Measurements from ENCODE around the gene NUMBL.

DNA sequence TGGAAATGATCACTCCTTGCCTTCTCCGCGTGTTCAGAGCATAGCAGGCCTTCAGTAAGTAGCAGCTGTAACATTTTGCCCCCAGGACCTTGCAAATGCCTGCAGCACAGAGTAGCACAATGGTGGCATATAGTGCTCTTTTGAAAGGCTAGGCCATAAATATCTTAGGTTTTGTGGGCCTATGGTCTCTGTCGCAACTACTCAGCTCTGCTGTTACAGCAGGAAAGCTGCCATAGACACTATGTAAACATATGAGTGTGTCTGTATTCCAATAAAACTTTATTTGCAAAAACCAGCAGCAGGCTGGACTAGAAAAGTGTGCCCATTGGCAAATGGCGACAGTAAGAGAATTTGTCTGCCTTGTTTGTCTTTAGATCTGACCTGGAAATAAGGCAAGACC lies 35.8 kb upstream of the NUMBL start:
- TF ChIP-seq, protein P1, sequence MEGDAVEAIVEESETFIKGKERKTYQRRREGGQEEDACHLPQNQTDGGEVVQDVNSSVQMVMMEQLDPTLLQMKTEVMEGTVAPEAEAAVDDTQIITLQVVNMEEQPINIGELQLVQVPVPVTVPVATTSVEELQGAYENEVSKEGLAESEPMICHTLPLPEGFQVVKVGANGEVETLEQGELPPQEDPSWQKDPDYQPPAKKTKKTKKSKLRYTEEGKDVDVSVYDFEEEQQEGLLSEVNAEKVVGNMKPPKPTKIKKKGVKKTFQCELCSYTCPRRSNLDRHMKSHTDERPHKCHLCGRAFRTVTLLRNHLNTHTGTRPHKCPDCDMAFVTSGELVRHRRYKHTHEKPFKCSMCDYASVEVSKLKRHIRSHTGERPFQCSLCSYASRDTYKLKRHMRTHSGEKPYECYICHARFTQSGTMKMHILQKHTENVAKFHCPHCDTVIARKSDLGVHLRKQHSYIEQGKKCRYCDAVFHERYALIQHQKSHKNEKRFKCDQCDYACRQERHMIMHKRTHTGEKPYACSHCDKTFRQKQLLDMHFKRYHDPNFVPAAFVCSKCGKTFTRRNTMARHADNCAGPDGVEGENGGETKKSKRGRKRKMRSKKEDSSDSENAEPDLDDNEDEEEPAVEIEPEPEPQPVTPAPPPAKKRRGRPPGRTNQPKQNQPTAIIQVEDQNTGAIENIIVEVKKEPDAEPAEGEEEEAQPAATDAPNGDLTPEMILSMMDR (conservative IDR thresholded peaks at IDR 0.05; ENCODE audit: low read depth, low read length), result no peak
- no peak for TF ChIP-seq EZH2 (IDR thresholded peaks at IDR 0.05; ENCODE audit: borderline replicate concordance, low read depth, low read length, poor library complexity, severe bottlenecking)
